ENCODE measurements around the gene RBM47. TPM values are rescaled to one million over a fixed set of nuclear protein-coding genes. Genes with fewer than 3 reads are reported as not detected.

Gene RBM47
- total and polyA plus RNA-seq, 9 of the 15 experiments (the other 6 are each of a cell fraction or from before 2014, with no cell fraction given) = 1.4 to 6.4 (median 3.3) TPM

DNA sequence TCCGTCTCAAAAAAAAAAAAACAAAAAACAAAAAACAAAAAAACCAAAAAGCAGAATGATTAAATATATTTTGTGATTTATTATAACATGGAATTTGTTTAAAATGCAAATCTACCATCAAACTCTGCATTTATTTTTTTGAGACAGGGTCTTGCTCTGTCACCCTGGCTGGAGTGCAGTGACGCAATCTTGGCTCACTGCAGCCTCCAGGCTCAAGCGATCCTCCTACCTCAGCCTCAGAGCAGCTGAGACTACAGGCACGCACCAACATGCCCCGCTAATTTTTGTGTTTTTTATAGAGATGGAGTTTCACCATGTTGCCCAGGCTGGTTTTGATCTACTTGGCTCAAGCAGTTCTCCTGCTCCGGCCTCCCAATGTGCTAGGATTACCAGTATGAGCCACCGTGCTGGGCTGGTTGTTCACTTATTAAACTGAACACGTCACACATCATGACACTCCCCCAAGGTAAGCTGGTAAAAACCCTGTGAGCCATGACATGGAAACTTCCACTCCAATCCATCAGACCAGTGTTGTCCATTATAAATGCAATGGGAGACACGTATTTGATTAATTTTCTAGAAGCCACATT, 45.7 kb downstream of the RBM47 start:
- DNase-seq (ENCODE audit: extremely low read depth in 1 of 4, low spot score in 3 of 4) = no peak
- no peak overlapping the region for H3K4me3 ChIP-seq
- no peaks in the 10 kb centered on the region for H3K36me3 ChIP-seq (ENCODE audit: control insufficient read depth, insufficient read depth, low read length)
- ChIA-PET CTCF (ENCODE audit: low intra/inter-chr PET ratio) (no interaction called here), POLR2A (no interaction called here)
- TF ChIP-seq, protein P1, sequence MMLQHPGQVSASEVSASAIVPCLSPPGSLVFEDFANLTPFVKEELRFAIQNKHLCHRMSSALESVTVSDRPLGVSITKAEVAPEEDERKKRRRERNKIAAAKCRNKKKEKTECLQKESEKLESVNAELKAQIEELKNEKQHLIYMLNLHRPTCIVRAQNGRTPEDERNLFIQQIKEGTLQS (IDR thresholded peaks at IDR 0.05) = peak; percentile 60
- TF ChIP-seq, protein P1 (CRISPR knock-in tag; conservative IDR thresholded peaks at IDR 0.05) = no peak
- TF ChIP-seq MBD2 (IDR thresholded peaks at IDR 0.05; ENCODE audit: borderline replicate concordance, low read depth) (no peak), CEBPB (tag; IDR thresholded peaks at IDR 0.05) (peak; percentile 52), CEBPG (CRISPR knock-in tag; IDR thresholded peaks at IDR 0.05) (peak; percentile 20; the same call in 1 of the 2 replicates), CEBPG (tag; conservative IDR thresholded peaks at IDR 0.05 in 1 of 2, IDR thresholded peaks at IDR 0.05 in 1 of 2) (0 out of 4 replicates have a peak, but pooled peaks of 1 of the 2 experiments have one; percentile 29), ZKSCAN1 (IDR thresholded peaks at IDR 0.05; ENCODE audit: low read depth, low read length) (no peak)
- no peak overlapping the region for H2AFZ ChIP-seq (ENCODE audit: low read depth, low read length)
- H4K20me1 ChIP-seq (replicated peaks; ENCODE audit: control insufficient read depth, insufficient read depth, low read length) = no peaks in the 10 kb centered on the region; the same call in 1 of the 2 replicates
- H3K79me2 ChIP-seq (ENCODE audit: control insufficient read depth, insufficient read depth, low read length) = no peaks in the 10 kb centered on the region
- H3K9me3 ChIP-seq (replicated peaks; ENCODE audit: control insufficient read depth, insufficient read depth, low read depth, low read length) = no peaks in the 10 kb centered on the region
- BruUV-seq (replicated peaks) = no TSS peak
- in situ Hi-C loops (cut with MboI) = no loop called here
- WGBS (ENCODE audit: insufficient coverage, low coverage, missing lambda C conversion rate) = 14% methylated on average over 8 of the region's 9 CpGs
- no peak overlapping the region for H3K27ac ChIP-seq (ENCODE audit: extremely low read depth, low read depth, low read length)
- FAIRE-seq = no peak
- no peak for ATAC-seq
- H3K4me2 ChIP-seq (ENCODE audit: insufficient read depth, low read length) = no peak overlapping the region
- no peaks in the 10 kb centered on the region for H3K9me1 ChIP-seq (ENCODE audit: control insufficient read depth, insufficient read depth, low read length)
- no peak overlapping the region for H3K9ac ChIP-seq (ENCODE audit: insufficient read depth in 1 of 2, low read depth in 2 of 2, low read length in 2 of 2)
- H3K27me3 ChIP-seq (ENCODE audit: control insufficient read depth in 2 of 2, insufficient read depth in 2 of 2, low read length in 2 of 2) = peaks cover 34 to 58% of the 10 kb centered on the region in 2 experiments; a peak in 4 of 5 replicates
- intact Hi-C loops (cut with micrococcal nuclease) = no loop called here
- H3K4me1 ChIP-seq (replicated peaks in 1 of 2; ENCODE audit: control insufficient read depth in 2 of 2, insufficient read depth in 2 of 2, low read length in 2 of 2) = peaks cover 2 to 5% of the 10 kb centered on the region in 2 experiments; a peak in 2 of 5 replicates
